Right forelimb (tissue), 1 donor: ENCODE data around the gene CFH.
"Not testable (repeated sequence)": the region's sequence is repeated elsewhere in the genome, so short reads cannot be mapped to it uniquely, and the experiment has no call there.

Experiments used
- DNase-seq: peaks from one replicate; pipeline ENCODE4 v3.0.0-alpha.2; 2018

The CFH gene

GRCh38 chr1:196669693-196670092 is 17.9 kb downstream of the CFH start:
- DNase-seq: no peak

- DNase-seq: no peak
These were observed 23.1 kb downstream of the CFH start for GRCh38 chr1:196674908-196675307.

GRCh38 chr1:196677781-196678509 is 26.1 kb downstream of the CFH start:
- DNase-seq: no peak

- DNase-seq: no peak
These were observed 26.7 kb downstream of the CFH start for GRCh38 chr1:196678510-196678884.

GRCh38 chr1:196680107-196680506 is 28.3 kb downstream of the CFH start:
- no peak for DNase-seq

GRCh38 chr1:196684476-196684875 is 32.6 kb downstream of the CFH start:
- no peak for DNase-seq

GRCh38 chr1:196685506-196685905 is 33.7 kb downstream of the CFH start:
- DNase-seq: no peak

- DNase-seq: no peak
These were observed 37.2 kb downstream of the CFH start for GRCh38 chr1:196689001-196689400.

- no peak for DNase-seq
These were observed 38.7 kb downstream of the CFH start for GRCh38 chr1:196690582-196690981.

- no peak for DNase-seq
These were observed 47.1 kb downstream of the CFH start for GRCh38 chr1:196698993-196699392.

GRCh38 chr1:196701144-196701543 is 49.3 kb downstream of the CFH start:
- DNase-seq: no peak

- not testable (repeated sequence) for DNase-seq
These were observed 58.0 kb downstream of the CFH start for GRCh38 chr1:196709892-196710291.

GRCh38 chr1:196717868-196718267 is 66.0 kb downstream of the CFH start:
- no peak for DNase-seq

- DNase-seq: no peak
These were observed 71.7 kb downstream of the CFH start for GRCh38 chr1:196723325-196724185.

GRCh38 chr1:196732526-196732925 is 80.7 kb downstream of the CFH start:
- DNase-seq: no peak

GRCh38 chr1:196733091-196733970 is 81.5 kb downstream of the CFH start:
- DNase-seq: no peak

GRCh38 chr1:196734006-196734405 is 82.2 kb downstream of the CFH start:
- no peak for DNase-seq

- DNase-seq: no peak
These were observed 82.6 kb downstream of the CFH start for GRCh38 chr1:196734460-196734859.

- DNase-seq: no peak
These were observed 86.9 kb downstream of the CFH start for GRCh38 chr1:196738730-196739129.

- DNase-seq: not testable (repeated sequence)
These were observed 91.4 kb downstream of the CFH start for GRCh38 chr1:196743244-196743643.

- not testable (repeated sequence) for DNase-seq
These were observed 113.3 kb downstream of the CFH start for GRCh38 chr1:196765019-196765740.

GRCh38 chr1:196769823-196770222 is 118.0 kb downstream of the CFH start:
- not testable (repeated sequence) for DNase-seq
